HG03521 (cell line): ENCODE results near the gene KCNH4.

ENCODE experiments used
- ATAC-seq: cut with Tn5 transposase; IDR thresholded peaks from one replicate; pipeline ENCODE4 v1.9.1; 2021; ENCODE audit warnings: mild to moderate bottlenecking, moderate library complexity; ENCODE audit not compliant: unreplicated experiment

KCNH4 gene

DNA sequence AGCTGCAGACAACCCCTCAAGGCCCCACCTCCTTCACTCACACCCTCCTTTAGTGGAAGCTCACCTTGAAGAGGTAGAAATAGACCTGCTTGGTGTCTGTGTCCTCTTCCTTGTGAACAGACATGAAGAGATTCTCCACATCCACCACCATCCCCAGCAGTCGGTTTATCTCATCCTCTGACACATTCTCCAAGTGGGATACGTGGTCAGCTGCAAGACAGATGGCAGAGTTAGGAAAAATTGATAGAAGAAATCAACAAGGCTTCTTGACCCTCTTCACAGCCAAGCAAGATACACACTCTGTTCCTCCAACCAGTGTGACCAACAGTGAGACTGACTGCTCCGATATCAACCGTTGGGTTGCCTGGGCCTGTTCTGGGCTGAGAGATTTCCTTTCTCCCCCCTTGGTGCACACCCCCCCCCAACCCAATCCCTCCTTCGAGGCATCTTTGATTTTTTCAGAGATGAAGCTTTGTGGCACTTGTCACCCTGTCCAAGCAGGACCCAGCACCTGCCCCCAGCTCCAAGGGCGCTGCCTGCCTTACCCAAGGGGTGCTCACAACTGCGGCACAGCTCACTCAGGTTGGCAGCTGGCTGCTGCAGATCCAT is 60.7 kb downstream of the KCNH4 start:
- ATAC-seq: no peak

DNA sequence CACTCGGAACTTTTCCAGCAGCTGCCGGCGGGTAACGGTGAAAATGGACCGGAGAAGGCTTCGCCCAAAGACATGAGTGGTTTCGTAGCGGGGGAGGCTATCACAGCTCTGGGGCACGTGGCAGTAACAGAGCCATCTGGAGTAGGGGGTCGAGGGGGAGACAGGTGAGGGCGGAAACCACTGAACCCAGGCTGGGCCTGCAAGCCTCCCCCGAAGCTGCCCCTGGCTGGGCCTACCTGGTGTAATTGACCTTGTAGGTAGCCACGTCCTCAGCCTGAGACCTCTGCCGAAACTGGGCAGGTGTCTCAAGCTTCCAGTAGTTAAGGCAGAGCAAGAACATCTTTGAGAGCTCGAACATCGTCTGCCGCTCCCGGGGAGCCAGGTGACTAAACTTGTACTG is 61.6 kb downstream of the KCNH4 start:
- ATAC-seq: no peak

DNA sequence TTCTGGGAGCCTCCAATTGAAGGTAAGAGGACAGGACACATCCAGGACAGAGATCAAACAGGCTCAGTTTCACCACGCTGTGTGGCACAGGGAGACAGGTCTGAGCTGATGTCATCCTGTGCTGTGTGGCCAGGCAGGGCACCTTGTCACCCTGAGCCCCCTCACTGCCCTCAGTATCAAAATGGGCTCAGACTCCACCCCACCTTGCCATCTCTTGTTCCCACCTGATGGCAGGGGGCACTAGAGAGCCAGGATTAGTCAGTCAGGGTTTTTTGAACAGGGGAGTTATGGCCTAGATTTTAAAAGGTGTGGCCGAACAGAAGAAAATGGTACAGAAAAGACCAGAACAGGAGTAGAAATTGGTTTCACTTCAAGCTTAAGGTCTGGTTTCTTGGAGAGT is 62.4 kb downstream of the KCNH4 start:
- ATAC-seq: no peak

DNA sequence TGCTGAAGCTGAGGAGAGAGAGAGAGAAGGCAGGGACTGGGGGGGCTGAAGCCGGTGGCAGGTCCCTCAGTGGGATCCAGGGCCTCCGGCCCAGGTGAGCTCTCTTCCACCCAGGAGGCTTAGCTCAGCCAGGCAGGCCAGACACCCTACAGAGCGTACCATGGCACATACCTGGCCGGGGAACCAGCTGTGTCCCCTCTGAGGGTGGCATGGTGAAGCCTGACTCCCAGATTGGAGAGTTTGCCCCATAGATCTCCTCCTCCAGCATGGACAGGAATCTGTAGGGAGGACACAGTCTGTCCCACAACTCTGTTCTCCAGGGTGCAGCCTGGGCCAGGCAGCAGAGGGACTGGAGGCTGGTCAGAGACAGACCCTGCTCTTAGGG is 62.8 kb downstream of the KCNH4 start:
- no peak for ATAC-seq

DNA sequence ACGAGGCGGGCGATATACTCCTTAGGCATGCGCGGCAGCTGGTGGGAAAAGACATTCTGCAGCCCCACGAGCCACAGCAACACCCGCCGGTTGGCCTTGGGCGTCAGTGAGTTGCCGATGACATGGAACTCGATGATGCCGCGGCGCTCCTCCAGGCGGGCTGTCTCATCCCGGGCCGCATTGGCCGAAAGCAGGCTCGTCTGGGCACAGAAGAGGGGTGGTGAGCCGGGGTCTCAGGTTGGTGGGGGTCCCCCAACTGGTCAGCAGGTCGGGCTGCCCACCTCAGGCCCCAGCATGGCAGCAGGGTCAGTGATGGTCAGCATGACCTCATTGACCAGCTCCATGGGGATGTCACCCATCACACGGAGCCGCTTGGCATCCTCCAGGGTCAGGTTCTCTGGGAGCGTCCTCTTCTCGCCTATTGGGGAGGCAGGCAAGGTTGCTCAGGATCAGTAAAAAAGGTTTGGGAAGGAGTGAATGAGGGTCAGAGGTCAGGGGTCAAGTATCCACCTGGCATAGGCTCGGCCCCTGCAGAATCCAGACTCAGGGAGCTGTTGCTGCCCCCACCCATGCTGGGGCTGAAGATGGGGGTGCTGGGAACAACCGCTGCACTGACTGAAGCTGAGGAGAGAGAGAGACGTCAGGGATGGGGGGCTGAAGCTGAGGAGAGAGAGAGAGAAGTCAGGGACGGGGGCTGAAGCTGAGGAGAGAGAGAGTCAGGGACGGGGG is 63.4 kb downstream of the KCNH4 start:
- no peak for ATAC-seq

DNA sequence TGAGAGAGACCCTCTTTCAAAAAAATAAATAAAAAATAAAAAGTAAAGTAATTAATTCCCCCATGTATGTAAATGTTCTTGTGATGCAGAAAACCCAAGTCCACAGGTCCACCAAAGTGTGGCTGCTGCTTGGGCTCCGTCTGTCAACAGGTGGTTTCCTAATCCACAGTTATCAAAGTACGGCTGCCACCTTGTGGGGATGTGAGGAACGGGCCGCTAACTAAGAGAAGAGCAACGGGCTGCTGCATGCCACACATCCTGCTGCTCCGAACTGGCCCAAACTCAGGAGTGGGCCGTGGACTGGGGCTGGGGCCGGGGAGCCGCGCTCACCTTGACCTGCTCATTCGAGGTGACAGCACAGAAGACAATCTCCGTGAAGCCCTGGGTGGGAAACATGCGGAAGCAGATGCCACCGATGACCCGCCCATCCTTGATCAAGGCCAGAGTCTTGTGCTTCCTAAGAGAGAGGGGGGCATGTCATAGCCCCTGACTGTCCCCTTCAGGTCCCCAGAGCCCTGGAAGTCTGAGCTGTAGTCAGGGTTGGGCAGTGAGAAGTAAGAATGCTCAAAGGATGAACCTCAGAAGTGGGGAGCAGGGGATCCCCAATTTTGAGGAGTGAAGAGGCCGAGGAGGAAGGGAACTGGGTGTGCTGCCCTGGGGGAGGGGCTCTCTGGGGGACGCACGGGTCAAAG is 64.1 kb downstream of the KCNH4 start:
- ATAC-seq: no peak

DNA sequence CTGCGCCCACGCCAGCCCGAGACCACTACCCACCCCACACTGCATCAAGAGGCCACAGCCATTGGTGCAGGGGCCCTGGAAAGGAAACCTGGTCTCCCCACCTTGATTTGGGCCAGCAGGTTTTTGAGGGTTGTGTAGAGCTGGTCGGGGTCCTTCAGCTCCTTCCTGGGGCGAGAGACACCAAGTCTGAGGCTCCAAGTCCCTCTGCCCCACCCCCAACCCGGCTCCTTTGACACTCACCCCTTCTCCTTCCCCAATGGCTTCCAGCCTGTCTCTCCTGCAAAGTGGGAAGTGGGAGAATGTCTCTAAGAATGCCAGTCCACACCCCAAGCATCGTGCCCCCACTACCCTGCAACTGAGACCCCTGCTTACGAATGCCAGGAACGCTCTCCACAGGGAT is 66.8 kb downstream of the KCNH4 start:
- ATAC-seq: no peak

DNA sequence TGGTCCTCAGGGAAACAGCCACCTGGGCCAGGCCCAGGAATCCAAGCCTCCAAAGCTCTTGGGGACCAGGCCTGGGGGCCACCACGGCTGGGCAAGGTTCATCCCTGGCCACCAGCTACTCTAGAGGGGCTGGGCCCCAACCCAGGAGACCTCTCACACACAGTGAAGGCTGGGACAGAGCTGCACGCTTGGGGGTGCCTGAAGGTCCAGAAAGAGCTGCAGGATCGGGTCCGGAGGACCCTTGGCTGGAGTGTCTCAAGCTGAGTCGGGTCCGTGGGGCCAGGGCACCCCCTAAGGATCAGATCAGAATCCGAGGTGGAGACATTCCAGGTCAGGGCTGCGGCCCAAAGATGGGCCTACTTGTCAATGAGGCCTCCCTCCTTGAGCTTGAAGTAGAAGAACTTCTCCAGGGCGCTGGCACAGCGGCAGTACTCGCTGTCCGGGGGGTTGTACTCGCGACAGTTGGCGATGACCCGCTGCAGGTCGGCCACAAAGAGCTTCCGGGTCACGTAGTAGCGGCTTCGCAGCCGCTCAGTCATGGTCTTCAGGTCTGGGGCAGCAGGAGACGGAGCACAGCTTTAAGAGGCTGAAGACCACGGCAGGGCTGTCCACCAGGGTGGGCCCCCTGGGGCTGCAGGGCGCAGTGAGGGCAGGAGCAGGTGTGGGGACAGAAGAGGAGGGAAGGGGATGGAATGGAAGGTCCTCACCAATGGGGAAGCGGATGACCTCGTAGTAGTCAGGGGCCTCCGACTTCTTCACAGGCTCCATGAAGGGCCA is 67.5 kb downstream of the KCNH4 start:
- ATAC-seq: no peak

DNA sequence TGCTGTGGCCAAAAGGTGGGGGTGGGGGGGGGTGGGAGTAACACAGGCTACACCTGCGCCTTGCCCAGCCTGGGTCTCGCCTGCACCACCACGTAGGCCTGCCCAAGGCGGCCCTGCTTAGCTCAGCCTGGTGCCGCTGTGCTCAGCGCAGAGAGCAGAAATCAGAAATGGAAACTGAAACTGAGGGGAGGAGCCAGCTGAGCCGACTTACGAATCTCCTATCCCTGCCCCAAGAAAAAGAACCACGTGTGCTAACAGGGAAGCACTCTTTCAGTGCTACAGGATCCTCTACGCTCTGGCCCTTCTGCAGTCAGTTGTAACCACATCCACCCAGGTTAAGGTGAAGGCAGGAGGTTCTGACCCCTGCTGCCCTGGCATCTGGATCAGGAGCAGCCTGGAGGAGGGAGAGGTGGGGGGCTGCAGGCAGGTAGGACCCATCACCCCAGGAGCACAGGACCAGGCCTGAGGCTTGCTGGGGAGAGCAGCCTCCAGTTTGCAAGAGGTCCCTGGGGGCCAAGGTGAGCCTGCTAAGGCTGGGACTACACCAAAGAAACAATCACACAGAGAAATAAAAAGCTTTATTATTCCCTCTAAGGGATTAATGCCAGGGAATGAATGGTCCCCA is 68.3 kb downstream of the KCNH4 start, which contains the start of gene DHX58:
TSS of gene DHX58 (minus strand) at position 163 of the 625 bp plus-strand sequence. CDS start 822 bp downstream, outside the sequence.
- ATAC-seq: peak; percentile 53

DNA sequence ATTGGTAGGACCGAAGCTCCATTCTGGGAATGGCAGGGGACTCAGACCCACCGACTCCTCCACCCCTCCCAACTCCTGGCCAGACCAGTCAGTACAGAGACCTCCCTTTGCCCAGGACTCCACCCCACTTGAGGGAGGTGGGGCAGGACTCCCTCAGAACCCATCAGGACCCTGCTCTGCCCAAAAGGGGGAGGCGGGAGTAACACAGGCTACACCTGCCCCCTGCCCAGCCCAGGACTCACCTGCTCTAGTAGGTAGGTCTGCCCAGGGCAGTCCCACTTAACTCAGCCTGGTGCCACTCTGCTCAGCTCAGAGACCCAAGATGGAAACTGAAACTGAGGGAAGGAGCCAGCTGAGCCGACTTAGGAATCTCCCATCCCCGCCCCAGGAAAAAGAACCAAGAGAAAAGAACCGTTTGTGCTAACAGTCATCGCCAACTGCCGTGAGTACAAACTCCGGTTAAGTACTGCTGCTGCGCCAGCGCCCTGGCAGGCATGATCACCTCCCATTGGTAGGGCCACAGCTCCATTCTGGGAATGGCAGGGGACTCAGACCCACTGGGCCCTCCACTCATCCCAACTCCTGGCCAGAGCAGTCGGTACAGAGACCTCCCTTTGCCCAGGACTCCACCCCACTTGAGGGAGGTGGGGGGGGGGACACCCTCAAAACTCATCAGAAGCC is 68.9 kb downstream of the KCNH4 start:
- ATAC-seq: peak; percentile 10

DNA sequence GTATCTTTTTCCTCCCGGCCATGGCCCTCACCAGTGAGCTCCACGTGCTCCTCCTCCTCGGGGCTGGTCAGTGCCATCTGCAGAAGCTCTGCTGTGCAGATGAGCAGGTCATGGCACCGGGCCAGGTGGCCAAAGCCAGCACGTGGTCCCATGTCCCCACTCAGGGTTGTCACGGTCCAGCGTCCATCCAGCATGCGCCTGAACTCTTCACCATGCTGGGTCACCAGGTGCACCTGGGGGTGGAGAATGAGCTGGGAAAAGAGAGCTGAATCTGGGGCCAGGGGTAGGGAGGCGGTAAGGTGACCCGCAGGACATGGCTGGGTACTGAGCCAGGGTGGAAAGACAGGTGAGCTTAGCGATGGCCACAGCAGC is 69.7 kb downstream of the KCNH4 start:
- ATAC-seq: no peak

DNA sequence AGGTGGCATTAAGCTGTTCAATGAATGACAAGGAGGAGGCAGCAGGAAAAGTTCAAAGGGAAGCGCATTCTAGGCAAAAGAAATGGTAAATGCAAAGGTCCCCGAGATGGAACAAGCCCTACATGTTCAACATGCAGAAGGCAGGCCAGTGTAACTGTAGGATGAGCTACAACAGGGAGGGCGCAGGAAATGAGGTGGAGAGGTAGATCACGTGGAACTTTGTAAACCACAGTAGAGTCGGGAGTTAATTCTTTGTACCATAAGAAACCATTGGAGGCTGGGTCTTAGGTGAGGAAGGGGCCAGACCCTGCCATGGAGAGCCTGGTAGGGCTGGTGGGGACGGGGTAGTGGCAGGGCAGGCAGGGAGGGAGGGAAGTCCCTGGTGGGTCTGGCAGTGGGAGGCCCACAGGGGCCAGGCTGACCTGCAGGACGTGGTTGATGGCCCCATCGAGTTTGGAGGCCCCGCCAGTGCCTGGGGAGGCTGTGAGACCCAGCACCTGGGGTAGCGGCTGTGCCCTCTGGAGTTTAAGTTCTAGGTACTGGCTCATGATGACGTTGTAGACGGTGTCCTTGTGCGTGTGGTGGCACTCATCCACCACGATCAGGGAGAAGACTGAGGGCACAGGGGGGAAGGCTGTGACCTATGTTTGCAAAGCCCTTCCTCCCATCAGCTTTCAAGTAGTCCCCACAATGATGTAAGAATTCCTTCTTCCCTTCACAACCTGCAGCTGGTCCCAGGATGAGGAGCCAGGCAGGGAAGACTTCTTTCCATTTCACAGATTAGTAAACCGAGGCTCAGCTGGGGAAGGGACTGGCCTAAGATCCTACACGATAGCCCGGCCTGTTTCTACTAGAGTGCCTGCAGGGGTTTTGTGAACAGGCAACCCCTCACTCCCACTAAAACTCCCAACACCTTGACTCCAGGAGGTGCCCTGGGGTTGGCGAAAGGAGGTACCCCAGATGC is 70.4 kb downstream of the KCNH4 start:
- no peak for ATAC-seq

DNA sequence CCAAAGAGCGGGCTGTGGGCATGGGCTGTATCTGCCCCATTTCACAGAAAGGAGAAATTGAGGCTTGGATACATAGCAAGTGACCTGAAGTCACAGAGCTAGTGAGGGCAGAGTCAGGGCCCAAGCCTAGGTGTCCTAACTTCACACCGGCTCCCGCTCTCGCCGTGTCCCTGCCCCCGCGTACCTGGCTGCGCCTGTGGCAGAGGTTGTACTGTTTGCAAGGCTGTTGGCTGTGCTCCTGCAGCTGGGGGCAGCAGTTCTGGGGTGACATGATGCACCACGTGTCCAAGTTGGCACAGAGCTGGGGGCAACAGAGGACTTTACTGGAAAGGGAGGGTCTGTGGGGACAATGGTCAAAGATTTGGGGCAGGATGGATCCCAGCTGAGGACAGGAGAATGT is 71.9 kb downstream of the KCNH4 start:
- no peak for ATAC-seq

DNA sequence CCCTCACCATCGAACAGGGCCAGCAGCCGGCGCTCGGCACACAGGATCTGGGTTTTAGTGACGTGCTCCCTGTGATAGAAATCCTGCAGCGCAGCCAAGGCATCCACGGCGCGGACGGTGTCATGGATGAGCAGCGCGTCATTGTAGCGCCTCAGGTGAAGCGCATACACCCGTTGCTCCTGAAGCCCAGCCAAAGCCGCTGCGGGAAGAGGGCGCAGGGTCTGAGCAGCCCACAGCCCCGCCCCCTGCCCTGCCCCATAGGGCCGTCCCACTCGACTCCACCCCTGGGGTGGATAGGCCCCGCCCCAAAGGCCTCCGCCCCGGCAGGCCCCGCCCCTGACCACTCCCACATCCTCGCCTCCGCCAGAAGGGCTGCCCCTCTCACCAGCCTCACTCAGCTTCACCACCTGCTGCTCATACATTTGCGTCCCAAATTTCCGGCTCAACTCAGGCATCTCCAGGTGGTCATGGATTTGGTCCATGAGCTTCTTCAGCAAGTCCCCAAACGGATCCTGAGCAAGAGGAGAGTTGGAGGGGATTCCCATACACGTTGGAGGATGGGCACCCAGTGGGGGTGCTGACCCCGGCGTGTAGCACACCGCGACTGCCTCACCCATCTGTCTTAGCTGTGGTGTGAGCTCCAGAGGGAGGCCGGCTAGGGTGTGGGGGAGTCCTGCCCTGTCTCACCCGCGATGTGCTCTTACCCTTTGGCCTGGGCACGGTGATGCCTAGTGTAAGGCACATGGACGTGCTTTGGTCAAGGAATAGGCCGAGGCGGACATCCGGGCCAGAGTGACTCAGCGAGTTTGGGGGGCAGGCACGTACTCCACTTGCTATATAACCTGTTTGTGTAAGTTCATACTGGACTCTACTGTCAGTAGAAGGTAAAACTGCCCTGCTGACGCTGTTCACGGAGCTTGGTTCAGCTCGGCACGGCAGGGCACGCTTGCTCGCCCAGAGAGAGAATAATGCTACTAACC is 73.1 kb downstream of the KCNH4 start:
- ATAC-seq: peak; percentile 63

DNA sequence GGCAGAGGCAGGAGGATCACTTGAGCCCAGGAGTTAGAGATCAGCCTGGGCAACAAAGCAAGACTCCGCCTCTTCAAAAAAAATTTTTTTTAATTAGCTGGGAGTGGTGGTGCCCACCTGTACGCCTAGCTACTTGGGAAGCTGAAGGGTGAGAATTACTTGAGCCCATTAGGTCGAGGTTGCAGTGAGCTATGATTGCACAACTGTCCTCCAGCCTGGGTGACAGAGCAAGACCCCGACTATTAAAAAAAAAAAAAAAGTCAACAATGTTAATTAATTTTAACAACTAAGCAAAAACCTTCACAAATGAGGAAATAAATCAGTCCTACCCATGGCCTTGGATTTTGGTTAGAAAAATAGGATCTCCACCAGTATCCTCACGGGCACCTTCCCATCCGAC is 73.8 kb downstream of the KCNH4 start:
- no peak for ATAC-seq
